ENCODE results near the gene HOPX.
"Not testable (repeated sequence)": the region's sequence is repeated elsewhere in the genome, so short reads cannot be mapped to it uniquely, and the experiment has no call there.

HOPX gene, protein sequence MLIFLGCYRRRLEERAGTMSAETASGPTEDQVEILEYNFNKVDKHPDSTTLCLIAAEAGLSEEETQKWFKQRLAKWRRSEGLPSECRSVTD

DNA sequence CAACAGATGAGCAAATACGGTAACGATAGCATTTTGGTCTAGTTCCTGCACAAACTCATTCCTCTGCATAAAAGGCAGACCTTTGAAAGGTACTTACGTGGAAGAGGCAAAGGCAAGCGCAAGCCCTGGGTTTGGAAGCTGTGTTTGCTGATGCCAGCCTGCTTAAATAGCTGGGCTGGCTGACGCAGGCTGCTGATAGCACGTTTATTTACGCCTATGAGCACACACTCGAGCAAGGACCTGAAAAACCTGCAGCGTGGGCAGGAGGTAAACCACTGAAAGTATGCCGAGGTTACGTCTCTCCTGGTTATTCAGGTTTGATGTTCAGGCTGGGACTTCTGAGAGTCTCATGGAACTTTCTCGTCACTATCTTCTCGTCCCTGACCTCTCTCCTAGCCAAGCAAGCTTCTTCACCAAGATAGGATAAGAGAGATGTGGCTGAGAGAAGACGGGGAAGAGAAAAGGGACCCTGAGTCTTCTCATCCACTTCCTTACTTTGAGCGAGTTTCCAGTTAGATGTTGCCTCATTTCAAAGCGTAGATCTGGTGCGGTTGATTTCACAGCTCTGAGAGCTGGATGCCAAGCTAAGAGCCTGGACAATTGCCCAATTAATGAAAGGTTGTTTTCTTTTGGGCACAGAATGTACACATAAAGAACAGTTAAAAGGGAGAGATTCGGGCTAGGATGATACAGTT, at the start of gene HOPX:
Gene HOPX (minus strand): TSS at position 139 of the 695 bp plus-strand sequence. CDS start 23,480 bp downstream, outside the sequence.
- Histone ChIP-seq H3K4me3 (ENCODE audit: low read depth, low read length) (no peak within 1 kb of the TSS), H2AFZ (ENCODE audit: low read length, unreplicated experiment) (no peak within 1 kb of the TSS), H3K36me3 (ENCODE audit: insufficient read depth, low read length) (no peaks in the 10 kb centered on the region), H3K27ac (ENCODE audit: low read depth, low read length) (no peak within 1 kb of the TSS), H3K79me2 (ENCODE audit: control insufficient read depth, insufficient read depth, low read length, unreplicated experiment) (no peaks in the 10 kb centered on the region), H3K4me1 (ENCODE audit: control insufficient read depth, insufficient read depth, low read length, unreplicated experiment) (peaks cover 7% of the 10 kb centered on the region), H3K27me3 (ENCODE audit: insufficient read depth, low read length) (no peaks in the 10 kb centered on the region)

DNA sequence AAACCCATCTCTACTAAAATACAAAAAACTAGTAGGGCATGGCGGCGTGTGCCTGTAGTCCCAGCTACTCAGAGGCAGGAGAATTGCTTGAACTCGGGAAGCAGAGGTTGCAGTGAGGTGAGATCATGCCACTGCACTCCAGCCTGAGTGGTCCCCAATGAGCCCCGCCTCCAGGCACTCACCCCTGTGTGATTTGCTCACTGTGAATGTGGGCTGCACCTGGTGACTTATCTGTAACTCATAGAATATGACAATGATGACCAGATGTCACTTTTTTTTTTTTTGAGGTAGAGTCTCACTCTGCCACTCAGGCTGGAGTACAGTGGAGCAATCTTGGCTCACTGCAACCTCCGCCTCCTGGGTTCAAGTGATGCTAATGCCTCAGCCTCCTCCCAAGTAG, 49.0 kb upstream of the HOPX start:
- Histone ChIP-seq H3K27ac (ENCODE audit: low read depth, low read length) (no peak overlapping the region), H3K4me3 (ENCODE audit: low read depth, low read length) (no peak overlapping the region), H3K79me2 (ENCODE audit: control insufficient read depth, insufficient read depth, low read length, unreplicated experiment) (no peaks in the 10 kb centered on the region), H3K36me3 (ENCODE audit: insufficient read depth, low read length) (no peaks in the 10 kb centered on the region), H2AFZ (ENCODE audit: low read length, unreplicated experiment) (no peak overlapping the region), H3K27me3 (ENCODE audit: insufficient read depth, low read length) (no peaks in the 10 kb centered on the region), H3K4me1 (ENCODE audit: control insufficient read depth, insufficient read depth, low read length, unreplicated experiment) (peaks cover 22% of the 10 kb centered on the region)

DNA sequence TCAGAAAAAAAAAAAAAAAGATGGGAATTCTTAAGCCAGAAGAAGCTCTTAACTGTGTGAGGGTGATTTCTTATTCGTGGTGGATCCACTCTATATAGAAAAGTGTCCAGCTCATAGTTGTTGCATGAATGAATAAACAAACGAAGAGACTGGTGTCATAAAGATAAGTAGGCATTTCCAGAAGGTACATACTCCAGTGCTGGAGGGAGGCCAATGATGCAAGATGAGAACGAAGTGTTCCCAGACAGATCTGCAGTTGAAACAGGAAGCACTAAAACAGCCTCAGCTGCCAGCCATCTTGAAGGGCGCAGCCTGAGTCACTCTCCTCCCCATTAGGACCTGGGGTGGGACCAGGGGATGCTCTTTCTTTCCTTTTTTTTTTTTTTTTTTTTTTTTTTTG, 47.4 kb upstream of the HOPX start:
- peaks cover 22% of the 10 kb centered on the region for H3K4me1 ChIP-seq (ENCODE audit: control insufficient read depth, insufficient read depth, low read length, unreplicated experiment)
- H3K36me3 ChIP-seq (ENCODE audit: insufficient read depth, low read length) = no peaks in the 10 kb centered on the region
- no peak overlapping the region for H2AFZ ChIP-seq (ENCODE audit: low read length, unreplicated experiment)
- H3K79me2 ChIP-seq (ENCODE audit: control insufficient read depth, insufficient read depth, low read length, unreplicated experiment) = no peaks in the 10 kb centered on the region
- H3K4me3 ChIP-seq (ENCODE audit: low read depth, low read length) = no peak overlapping the region
- H3K27ac ChIP-seq (ENCODE audit: low read depth, low read length) = peak overlapping the region; percentile 64
- H3K27me3 ChIP-seq (ENCODE audit: insufficient read depth, low read length) = no peaks in the 10 kb centered on the region

DNA sequence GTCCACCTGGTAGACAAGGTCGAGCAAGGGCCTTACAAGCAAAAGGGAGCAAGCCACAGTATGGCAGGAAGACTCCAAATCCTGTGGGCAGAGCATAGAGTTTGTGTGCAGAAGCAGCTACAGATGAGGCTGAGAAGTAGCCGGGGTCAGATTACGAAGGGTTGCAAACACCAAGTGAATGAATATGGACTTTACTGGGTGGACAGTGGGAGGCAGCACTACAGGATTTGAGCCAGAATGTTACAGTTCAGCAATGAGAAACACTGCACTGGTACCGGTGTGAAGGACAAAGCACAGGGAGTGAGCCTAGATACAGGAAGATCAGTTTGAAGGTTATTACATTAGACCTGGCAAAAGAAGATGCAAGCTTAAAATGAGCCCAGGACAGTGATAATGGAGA, 46.1 kb upstream of the HOPX start:
- no peaks in the 10 kb centered on the region for H3K79me2 ChIP-seq (ENCODE audit: control insufficient read depth, insufficient read depth, low read length, unreplicated experiment)
- H3K27me3 ChIP-seq (ENCODE audit: insufficient read depth, low read length) = no peaks in the 10 kb centered on the region
- no peak overlapping the region for H3K4me3 ChIP-seq (ENCODE audit: low read depth, low read length)
- H3K36me3 ChIP-seq (ENCODE audit: insufficient read depth, low read length) = no peaks in the 10 kb centered on the region
- H3K27ac ChIP-seq (ENCODE audit: low read depth, low read length) = no peak overlapping the region
- peaks cover 22% of the 10 kb centered on the region for H3K4me1 ChIP-seq (ENCODE audit: control insufficient read depth, insufficient read depth, low read length, unreplicated experiment)
- H2AFZ ChIP-seq (ENCODE audit: low read length, unreplicated experiment) = no peak overlapping the region

DNA sequence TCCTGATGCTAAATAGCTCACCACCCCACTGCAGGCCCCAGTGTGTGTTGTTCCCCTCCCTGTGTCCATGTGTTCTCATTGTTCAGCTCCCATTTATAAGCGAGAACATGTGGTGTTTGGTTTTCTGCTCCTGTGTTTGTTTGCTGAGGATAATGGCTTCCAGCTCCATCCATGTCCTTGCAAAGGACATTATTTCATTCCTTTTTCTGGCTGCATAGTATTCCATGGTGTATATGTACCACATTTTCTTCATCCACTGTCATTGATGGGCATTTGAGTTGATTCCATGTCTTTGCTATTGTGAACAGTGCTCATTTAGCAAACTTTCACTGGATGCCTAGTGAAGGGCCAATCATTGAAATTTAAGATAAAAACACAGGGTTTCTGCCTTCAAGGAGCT, 45.5 kb upstream of the HOPX start:
- H3K4me1 ChIP-seq (ENCODE audit: control insufficient read depth, insufficient read depth, low read length, unreplicated experiment) = peaks cover 22% of the 10 kb centered on the region
- H3K4me3 ChIP-seq (ENCODE audit: low read depth, low read length); H3K27ac ChIP-seq (ENCODE audit: low read depth, low read length); H3K79me2 ChIP-seq (ENCODE audit: control insufficient read depth, insufficient read depth, low read length, unreplicated experiment); H3K36me3 ChIP-seq (ENCODE audit: insufficient read depth, low read length); H3K27me3 ChIP-seq (ENCODE audit: insufficient read depth, low read length); H2AFZ ChIP-seq (ENCODE audit: low read length, unreplicated experiment): not testable (repeated sequence)

DNA sequence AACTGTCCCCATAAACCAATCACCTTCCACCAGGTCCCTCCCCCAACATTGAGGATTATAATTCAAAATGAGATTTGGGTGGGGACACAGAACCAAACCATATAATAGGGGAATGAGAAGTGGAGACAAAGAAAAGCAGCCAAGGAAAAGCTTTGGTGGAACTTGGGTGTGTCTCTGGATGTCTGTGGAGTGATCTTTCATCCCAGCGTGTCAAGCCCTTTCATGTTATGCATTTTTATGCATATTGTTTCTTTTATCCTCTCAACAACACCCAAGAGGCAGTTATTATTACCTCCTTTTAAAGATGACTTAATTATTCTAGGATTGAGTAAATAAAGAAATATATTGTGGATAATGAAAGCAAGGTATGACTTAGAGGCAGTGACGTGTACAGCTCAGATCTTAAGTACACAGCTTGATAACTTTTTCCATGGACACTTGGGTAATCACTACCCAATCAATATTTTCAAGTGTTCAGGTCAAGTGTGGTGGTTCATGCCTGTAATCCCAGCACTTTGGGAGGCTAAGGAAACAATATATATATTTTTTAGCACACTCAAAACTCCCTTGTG, 42.6 kb upstream of the HOPX start:
- Histone ChIP-seq H3K27me3 (ENCODE audit: insufficient read depth, low read length) (no peaks in the 10 kb centered on the region), H3K4me3 (ENCODE audit: low read depth, low read length) (no peak overlapping the region), H3K36me3 (ENCODE audit: insufficient read depth, low read length) (no peaks in the 10 kb centered on the region), H3K27ac (ENCODE audit: low read depth, low read length) (no peak overlapping the region), H3K79me2 (ENCODE audit: control insufficient read depth, insufficient read depth, low read length, unreplicated experiment) (no peaks in the 10 kb centered on the region), H3K4me1 (ENCODE audit: control insufficient read depth, insufficient read depth, low read length, unreplicated experiment) (peaks cover 15% of the 10 kb centered on the region), H2AFZ (ENCODE audit: low read length, unreplicated experiment) (no peak overlapping the region)

DNA sequence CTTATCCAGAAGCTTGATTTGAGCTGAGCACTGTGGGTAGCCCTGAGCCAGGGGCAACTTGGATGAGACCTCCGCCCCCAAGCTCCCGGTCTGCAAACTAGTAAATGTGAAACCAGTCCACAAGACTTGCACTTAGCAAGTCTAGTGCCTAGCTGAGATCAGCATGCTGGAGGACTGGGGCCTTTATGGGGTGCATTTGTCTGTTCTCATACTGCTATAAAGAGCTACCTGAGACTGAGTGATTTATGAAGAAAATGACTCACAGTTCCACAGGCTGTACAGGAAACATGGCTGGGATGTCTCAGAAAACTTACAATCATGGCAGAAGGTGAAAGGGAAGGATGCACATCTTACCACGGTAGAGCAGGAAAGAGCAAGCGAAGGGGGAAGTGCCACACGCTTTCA, 42.1 kb upstream of the HOPX start:
- no peak overlapping the region for H2AFZ ChIP-seq (ENCODE audit: low read length, unreplicated experiment)

DNA sequence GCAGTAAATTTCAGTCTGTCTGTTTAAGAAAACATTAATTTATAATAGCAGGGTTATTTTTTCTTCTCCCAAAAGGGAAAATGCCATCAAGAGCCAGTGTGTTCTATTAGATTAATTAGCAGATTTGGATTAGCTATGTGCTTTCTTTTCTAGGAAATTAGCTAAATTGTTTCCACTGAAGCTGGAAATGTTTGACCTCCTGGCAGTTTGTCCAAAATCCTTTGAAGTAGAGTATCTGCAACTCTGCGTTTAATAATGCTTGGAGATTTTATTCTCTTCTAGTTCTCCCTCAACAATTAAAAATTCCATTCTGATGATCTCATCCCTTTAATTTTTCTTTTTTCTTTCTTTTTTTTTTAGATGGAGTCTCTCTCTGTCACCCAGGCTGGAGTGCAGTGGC, 27.1 kb upstream of the HOPX start:
- Histone ChIP-seq H3K27ac (ENCODE audit: low read depth, low read length) (no peak overlapping the region), H2AFZ (ENCODE audit: low read length, unreplicated experiment) (no peak overlapping the region), H3K4me3 (ENCODE audit: low read depth, low read length) (no peak overlapping the region), H3K27me3 (ENCODE audit: insufficient read depth, low read length) (no peaks in the 10 kb centered on the region), H3K4me1 (ENCODE audit: control insufficient read depth, insufficient read depth, low read length, unreplicated experiment) (no peaks in the 10 kb centered on the region), H3K36me3 (ENCODE audit: insufficient read depth, low read length) (no peaks in the 10 kb centered on the region), H3K79me2 (ENCODE audit: control insufficient read depth, insufficient read depth, low read length, unreplicated experiment) (no peaks in the 10 kb centered on the region)

More for the DNA sequence above, 42.1 kb upstream of the HOPX start:
- Histone ChIP-seq H3K27ac (ENCODE audit: low read depth, low read length) (no peak overlapping the region), H3K27me3 (ENCODE audit: insufficient read depth, low read length) (no peaks in the 10 kb centered on the region), H3K79me2 (ENCODE audit: control insufficient read depth, insufficient read depth, low read length, unreplicated experiment) (no peaks in the 10 kb centered on the region), H3K36me3 (ENCODE audit: insufficient read depth, low read length) (no peaks in the 10 kb centered on the region), H3K4me3 (ENCODE audit: low read depth, low read length) (no peak overlapping the region), H3K4me1 (ENCODE audit: control insufficient read depth, insufficient read depth, low read length, unreplicated experiment) (peaks cover 12% of the 10 kb centered on the region)

DNA sequence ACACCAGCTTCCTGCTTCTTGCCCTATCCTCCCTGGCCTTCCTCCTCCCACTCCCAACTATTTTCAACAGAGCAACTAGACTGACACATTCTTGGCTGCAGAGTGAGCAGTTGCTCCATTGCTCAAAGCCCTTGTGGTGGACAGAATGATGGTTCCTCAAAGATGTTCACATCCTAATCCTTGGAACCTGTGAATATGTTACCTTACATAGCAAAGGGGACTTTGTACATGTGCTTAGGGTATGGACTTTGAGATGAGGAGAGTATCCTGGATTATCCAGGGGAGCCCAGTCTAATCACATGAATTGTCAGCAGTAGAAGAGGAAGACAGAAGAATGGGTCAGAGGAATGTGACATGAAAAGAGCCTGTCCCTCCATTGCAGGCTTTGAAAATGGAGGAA, 24.9 kb upstream of the HOPX start:
- Histone ChIP-seq H2AFZ (ENCODE audit: low read length, unreplicated experiment) (no peak overlapping the region), H3K4me3 (ENCODE audit: low read depth, low read length) (no peak overlapping the region), H3K4me1 (ENCODE audit: control insufficient read depth, insufficient read depth, low read length, unreplicated experiment) (no peaks in the 10 kb centered on the region), H3K27me3 (ENCODE audit: insufficient read depth, low read length) (no peaks in the 10 kb centered on the region), H3K27ac (ENCODE audit: low read depth, low read length) (no peak overlapping the region), H3K36me3 (ENCODE audit: insufficient read depth, low read length) (no peaks in the 10 kb centered on the region), H3K79me2 (ENCODE audit: control insufficient read depth, insufficient read depth, low read length, unreplicated experiment) (no peaks in the 10 kb centered on the region)

DNA sequence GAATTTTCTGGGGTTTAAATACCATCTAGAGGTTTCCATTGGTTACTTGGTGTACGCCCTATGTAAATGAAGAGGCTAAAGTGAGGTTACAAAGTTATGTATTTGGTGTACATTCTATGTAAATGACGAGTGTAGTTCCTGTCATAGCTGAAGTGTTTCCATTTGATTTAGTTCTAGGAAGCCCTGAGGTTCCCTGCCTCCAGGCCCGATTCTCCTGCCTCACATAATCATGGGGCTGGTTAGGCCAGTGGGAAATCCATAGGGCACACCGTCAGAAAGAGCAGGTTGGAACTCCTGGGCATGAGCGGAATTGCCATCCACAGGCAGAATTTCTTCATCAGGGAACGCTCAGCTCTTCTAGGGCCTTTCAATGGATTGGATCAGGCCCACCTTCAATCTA, 24.2 kb upstream of the HOPX start:
- Histone ChIP-seq H3K4me1 (ENCODE audit: control insufficient read depth, insufficient read depth, low read length, unreplicated experiment) (no peaks in the 10 kb centered on the region), H3K4me3 (ENCODE audit: low read depth, low read length) (no peak overlapping the region), H3K27me3 (ENCODE audit: insufficient read depth, low read length) (no peaks in the 10 kb centered on the region), H3K36me3 (ENCODE audit: insufficient read depth, low read length) (no peaks in the 10 kb centered on the region), H2AFZ (ENCODE audit: low read length, unreplicated experiment) (no peak overlapping the region), H3K79me2 (ENCODE audit: control insufficient read depth, insufficient read depth, low read length, unreplicated experiment) (no peaks in the 10 kb centered on the region), H3K27ac (ENCODE audit: low read depth, low read length) (no peak overlapping the region)

Measured in ACC112 (cell line).